H1 (cell line): ENCODE measurements around the gene TAB3. TPM values are rescaled to one million over a fixed set of nuclear protein-coding genes. Genes with fewer than 3 reads are reported as not detected.

Experiments used
- CTCF ChIA-PET: fragments of 300-600 bp; sonication (Branson Sonifier 250); formaldehyde crosslinking; loops from one replicate; lab custom pipeline; 2021; ENCODE audit not compliant: partially characterized antibody; lab: Charles Lee
- POLR2A ChIA-PET: fragments of 300-600 bp; sonication (Branson Sonifier 250); formaldehyde crosslinking; loops from one replicate; lab custom pipeline; 2021; ENCODE audit warnings: inconsistent platforms; ENCODE audit not compliant: partially characterized antibody; lab: Charles Lee
- DNase-seq, 2 experiments: peaks; one replicate each; pipeline versions ENCODE4 v3.0.0 to v3.0.0-alpha.2; 2010 to 2022; ENCODE audit warnings: low spot score in 2 of 2, low read depth in 1 of 2, mixed read lengths in 1 of 2
- FAIRE-seq: peaks from 2 replicates; lab custom pipeline; 2011; peaks lifted over from hg19 to GRCh38; lab: Jason Lieb, UNC
- H2AFZ ChIP-seq: 2 replicates; pipeline ENCODE4 v1.8.1; 2012; ENCODE audit warnings: low read length, inconsistent platforms
- H2AK5ac ChIP-seq: 2 replicates; pipeline ENCODE4 v1.6.1; 2013; ENCODE audit warnings: low read depth, low read length
- H2BK120ac ChIP-seq: replicated peaks from 2 replicates; pipeline ENCODE3; 2013; ENCODE audit warnings: low read depth, low read length, inconsistent platforms
- H2BK12ac ChIP-seq: 2 replicates; pipeline ENCODE4 v1.6.1; 2013; ENCODE audit warnings: low read depth, low read length
- H2BK15ac ChIP-seq: 2 replicates; pipeline ENCODE4 v1.6.1; 2013; ENCODE audit warnings: low read length
- H2BK20ac ChIP-seq: 2 replicates; pipeline ENCODE4 v1.6.1; 2013; ENCODE audit warnings: low read length
- H2BK5ac ChIP-seq: 2 replicates; pipeline ENCODE4 v1.6.1; 2013; ENCODE audit warnings: low read depth, low read length
- H3K14ac ChIP-seq: 2 replicates; pipeline ENCODE4 v1.6.1; 2013; ENCODE audit warnings: inconsistent platforms; ENCODE audit not compliant: insufficient read length
- H3K18ac ChIP-seq: 2 replicates; pipeline ENCODE4 v1.6.1; 2013; ENCODE audit warnings: low read length; ENCODE audit errors: extremely low read depth
- H3K23ac ChIP-seq: 2 replicates; pipeline ENCODE4 v1.6.1; 2013; ENCODE audit warnings: inconsistent platforms; ENCODE audit not compliant: insufficient read length
- H3K23me2 ChIP-seq: 2 replicates; pipeline ENCODE4 v1.6.1; 2013; ENCODE audit warnings: low read depth, low read length
- H3K27ac ChIP-seq: 2 replicates; pipeline ENCODE4 v1.6.1; 2011; ENCODE audit warnings: low read depth, low read length, inconsistent platforms
- H3K27me3 ChIP-seq, 4 experiments: replicated peaks in 1 of 4; 1 replicate in 1 of 4; 2 replicates in 3 of 4; pipeline versions ENCODE4 v1.6.1 to v1.8.1; 2011 to 2013; ENCODE audit warnings: low read length in 3 of 4, mild to moderate bottlenecking in 3 of 4, inconsistent platforms in 2 of 4, mixed read lengths in 2 of 4, moderate library complexity in 1 of 4; ENCODE audit not compliant: control insufficient read depth in 3 of 4, insufficient read depth in 3 of 4; ENCODE audit errors: extremely low read depth in 1 of 4
- H3K36me3 ChIP-seq, 4 experiments: 2 replicates each; pipeline versions ENCODE4 v1.6.1 to v1.8.1; 2011 to 2013; ENCODE audit warnings: mild to moderate bottlenecking in 4 of 4, low read length in 3 of 4, moderate library complexity in 2 of 4, control low read depth in 1 of 4, inconsistent platforms in 1 of 4; ENCODE audit not compliant: insufficient read depth in 4 of 4, control insufficient read depth in 2 of 4
- H3K4ac ChIP-seq: replicated peaks from 2 replicates; pipeline ENCODE3; 2013; ENCODE audit warnings: low read length, low read depth, mixed read lengths, inconsistent platforms; ENCODE audit not compliant: insufficient read length
- H3K4me1 ChIP-seq, 4 experiments: replicated peaks in 1 of 4; 1 replicate in 1 of 4; 2 replicates in 3 of 4; pipeline versions ENCODE4 v1.6.1 to v1.8.1; 2011 to 2013; ENCODE audit warnings: low read length in 3 of 4, inconsistent platforms in 2 of 4, mixed read lengths in 1 of 4; ENCODE audit not compliant: insufficient read depth in 4 of 4, control insufficient read depth in 3 of 4
- H3K4me2 ChIP-seq, 2 experiments: 2 replicates each; pipeline versions ENCODE4 v1.6.1 to v1.8.1; 2011 to 2013; ENCODE audit warnings: low read depth in 2 of 2, low read length in 2 of 2, control low read depth in 1 of 2, inconsistent platforms in 1 of 2, mild to moderate bottlenecking in 1 of 2; ENCODE audit not compliant: insufficient read depth in 1 of 2
- H3K4me3 ChIP-seq, 4 experiments: fragments of 200-600, 300-600 bp in 1 of 4; sonication (generic), shearing (Covaris generic), sonication (Bioruptor Twin) in 1 of 4; 2 replicates each; pipeline versions ENCODE4 v1.5.1 to v1.8.1; 2011 to 2016; ENCODE audit warnings: low read length in 4 of 4, low read depth in 3 of 4, control low read depth in 2 of 4, inconsistent platforms in 2 of 4, mild to moderate bottlenecking in 2 of 4, mixed read lengths in 1 of 4, moderate library complexity in 1 of 4; ENCODE audit not compliant: insufficient read depth in 2 of 4; ENCODE audit errors: extremely low read depth in 1 of 4
- H3K56ac ChIP-seq: replicated peaks from 2 replicates; pipeline ENCODE3; 2013; ENCODE audit warnings: low read depth, mild to moderate bottlenecking, mixed read lengths, low read length, inconsistent platforms; ENCODE audit not compliant: insufficient read length
- H3K79me1 ChIP-seq: 2 replicates; pipeline ENCODE4 v1.6.1; 2013; ENCODE audit warnings: low read depth, low read length, control low read depth
- H3K79me2 ChIP-seq, 2 experiments: 2 replicates each; pipeline versions ENCODE4 v1.6.1 to v1.8.1; 2012 to 2013; ENCODE audit warnings: low read length in 2 of 2, mild to moderate bottlenecking in 2 of 2, inconsistent platforms in 1 of 2; ENCODE audit not compliant: insufficient read depth in 2 of 2, control insufficient read depth in 1 of 2
- H3K9ac ChIP-seq, 4 experiments: replicated peaks in 1 of 4; 1 replicate in 1 of 4; 2 replicates in 3 of 4; pipeline versions ENCODE4 v1.6.1 to v1.8.1; 2011 to 2013; ENCODE audit warnings: low read depth in 3 of 4, low read length in 3 of 4, control low read depth in 2 of 4, mild to moderate bottlenecking in 2 of 4, moderate library complexity in 2 of 4, inconsistent platforms in 1 of 4; ENCODE audit errors: extremely low read depth in 1 of 4
- H3K9me3 ChIP-seq, 2 experiments: 2 replicates each; pipeline versions ENCODE4 v1.6.1 to v1.8.1; 2012 to 2013; ENCODE audit warnings: mild to moderate bottlenecking in 2 of 2, moderate library complexity in 2 of 2, control low read depth in 1 of 2, inconsistent platforms in 1 of 2, low read depth in 1 of 2, low read length in 1 of 2, mixed read lengths in 1 of 2; ENCODE audit not compliant: insufficient read depth in 2 of 2
- H4K20me1 ChIP-seq, 2 experiments: replicated peaks in 1 of 2; 2 replicates each; pipeline versions ENCODE3 to v1.8.1; 2011 to 2013; ENCODE audit warnings: inconsistent platforms in 2 of 2, low read length in 2 of 2, mild to moderate bottlenecking in 1 of 2; ENCODE audit not compliant: insufficient read depth in 2 of 2, control insufficient read depth in 1 of 2
- H4K5ac ChIP-seq: 2 replicates; pipeline ENCODE4 v1.6.1; 2013; ENCODE audit warnings: low read length, low read depth, mixed read lengths, inconsistent platforms; ENCODE audit not compliant: insufficient read length
- H4K8ac ChIP-seq: 2 replicates; pipeline ENCODE4 v1.8.0; 2013; ENCODE audit warnings: mild to moderate bottlenecking, moderate library complexity, low read length, inconsistent platforms; ENCODE audit not compliant: insufficient read depth; ENCODE audit errors: extremely low read depth
- H4K91ac ChIP-seq: replicated peaks from 2 replicates; pipeline ENCODE3; 2013; ENCODE audit warnings: low read length, mixed read lengths, inconsistent platforms; ENCODE audit not compliant: insufficient read length
- BCL11A ChIP-seq, 2 experiments: IDR thresholded peaks; one replicate each; pipeline ENCODE4 v1.6.1; 2011; ENCODE audit warnings: low read depth in 2 of 2, low read length in 2 of 2, mild to moderate bottlenecking in 2 of 2
- CBX8 ChIP-seq: fragments of 300-800, 300-1000 bp; sonication (generic); IDR thresholded peaks from 2 replicates; pipeline ENCODE4 v1.7.1; 2016; ENCODE audit warnings: low read depth, low read length, borderline replicate concordance
- CHD1 ChIP-seq: IDR thresholded peaks from 2 replicates; pipeline ENCODE4 v1.6.1; 2012; ENCODE audit warnings: low read depth, low read length, improper control_type of control experiment
- EGR1 ChIP-seq: IDR thresholded peaks from 2 replicates; pipeline ENCODE4 v1.6.1; 2011; ENCODE audit warnings: low read depth, low read length, borderline replicate concordance
- EP300 ChIP-seq, 2 experiments: IDR thresholded peaks; 1 replicate in 1 of 2; 2 replicates in 1 of 2; pipeline ENCODE4 v1.6.1; 2011 to 2012; ENCODE audit warnings: low read depth in 2 of 2, low read length in 2 of 2, mild to moderate bottlenecking in 2 of 2, borderline replicate concordance in 1 of 2, inconsistent platforms in 1 of 2, moderate library complexity in 1 of 2
- JUND ChIP-seq: IDR thresholded peaks from 2 replicates; pipeline ENCODE4 v1.6.1; 2011; ENCODE audit warnings: mild to moderate bottlenecking, improper control_type of control experiment, low read length
- KDM1A ChIP-seq: fragments of 200-600, 300-600 bp; sonication (generic); IDR thresholded peaks from 2 replicates; pipeline ENCODE4 v1.7.1; 2016; ENCODE audit warnings: mild to moderate bottlenecking, low read length, borderline replicate concordance
- MAFK ChIP-seq: IDR thresholded peaks from 2 replicates; pipeline ENCODE4 v1.6.1; 2012; ENCODE audit warnings: low read depth, mild to moderate bottlenecking, improper control_type of control experiment, low read length
- SAP30 ChIP-seq: fragments of 300-600 bp; sonication (generic); IDR thresholded peaks from 2 replicates; pipeline ENCODE4 v1.7.1; 2012; ENCODE audit warnings: low read length, moderate library complexity, mild to moderate bottlenecking, inconsistent platforms; ENCODE audit not compliant: insufficient read depth, insufficient replicate concordance
- SIRT6 ChIP-seq: IDR thresholded peaks from one replicate; pipeline ENCODE4 v1.7.1; 2012; ENCODE audit warnings: low read length, inconsistent platforms
- SP2 ChIP-seq: IDR thresholded peaks from 2 replicates; pipeline ENCODE4 v1.6.1; 2012; ENCODE audit warnings: mild to moderate bottlenecking, low read length, inconsistent platforms
- TCF12 ChIP-seq: IDR thresholded peaks from 2 replicates; pipeline ENCODE4 v1.6.1; 2011; ENCODE audit warnings: low read depth, mild to moderate bottlenecking, low read length
- WGBS, 2 experiments: shearing (Covaris generic) in 1 of 2; methylation state at CpG; one replicate each; pipeline versions ENCODE4 v1.1.6 to v1.1.7; 2013 to 2015; ENCODE audit warnings: low lambda C conversion rate in 2 of 2, mixed read lengths in 2 of 2, inconsistent platforms in 1 of 2, low coverage in 1 of 2, missing lambda C conversion rate in 1 of 2; ENCODE audit not compliant: insufficient replicate concordance in 2 of 2, insufficient coverage in 1 of 2, insufficient read length in 1 of 2; ENCODE audit errors: extremely low coverage in 1 of 2, missing lambda C conversion rate in 1 of 2; 5-methylcytosine and 5-hydroxymethylcytosine counted together
- polyA plus RNA-seq, 7 experiments: library from polyadenylated mRNA; depleted of rRNA in 3 of 7; stranded (reverse) in 5 of 7; unstranded in 2 of 7; fragments of >200 nt in 5 of 7; fragments of 200-250 nt in 2 of 7; gene quantifications; 1 replicate in 5 of 7; 2 replicates in 1 of 7; 4 replicates in 1 of 7; pipeline versions ENCODE4 v1.2.1 to v1.2.3, GENCODE V29; 2011 to 2013; ENCODE audit warnings: missing spikeins in 2 of 7, mixed read lengths in 2 of 7
- total RNA-seq: library from RNA; stranded (reverse); fragmentation: NEBNext Ultra II Directional; extraction: Animal tissue kit (Norgen Biotek cat#: 25700); gene quantifications from 2 replicates; pipeline ENCODE4 v1.2.1, GENCODE V29; 2021
- TF ChIP-seq, protein P1 (sequence below): IDR thresholded peaks from 2 replicates; pipeline ENCODE4 v1.6.1; 2011; ENCODE audit warnings: low read depth, mild to moderate bottlenecking, low read length; ENCODE audit not compliant: insufficient read depth
- TF ChIP-seq, protein P2 (sequence below): IDR thresholded peaks from 2 replicates; pipeline ENCODE4 v1.6.1; 2012; ENCODE audit warnings: inconsistent platforms

TAB3 gene
- total and polyA plus RNA-seq, 2 of the 8 experiments (the other 6 are each of a cell fraction or from before 2014, with no cell fraction given): 12.7 to 12.9 TPM

DNA sequence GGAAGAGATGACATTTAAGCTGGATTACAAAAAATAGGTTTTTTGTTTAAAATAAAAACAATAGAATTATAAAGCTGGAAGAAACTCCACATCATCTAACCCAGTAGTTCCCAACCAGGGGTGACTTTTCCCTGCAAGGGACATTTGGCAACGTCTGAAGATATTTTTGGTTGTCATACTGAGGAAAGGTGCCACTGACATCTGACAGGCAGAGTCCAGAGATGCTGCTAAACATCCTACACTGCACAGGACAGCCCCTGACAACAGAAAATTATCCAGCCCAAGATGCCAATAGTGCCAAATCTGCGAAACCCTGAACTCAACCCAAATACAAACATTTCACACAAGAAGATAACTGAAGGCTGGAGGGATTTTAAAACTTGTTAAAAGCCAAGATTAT lies 18.5 kb downstream of the TAB3 start:
- no peak overlapping the region for H4K8ac ChIP-seq
- H2BK12ac ChIP-seq: no peak overlapping the region
- H2BK5ac ChIP-seq: no peak overlapping the region
- CTCF ChIA-PET: interaction anchor here (0.6 to 0.9 kb wide), 4 partner anchors 105 to 245 kb away, joined by 3 to 4 read pairs (median 4); no protein-coding TSS in a partner anchor
- 94% methylated on average over 2 of the region's 2 CpGs; no CpG with 5 or more reads in 1 of the 2 experiments for WGBS, 2 experiments
- H3K4me2 ChIP-seq: no peak overlapping the region
- H3K9ac ChIP-seq: no peak overlapping the region
- DNase-seq (no peak), FAIRE-seq (no peak)
- H4K20me1 ChIP-seq: no peaks in the 10 kb centered on the region
- H3K18ac ChIP-seq: no peak overlapping the region
- no peak overlapping the region for H2BK20ac ChIP-seq
- no peaks in the 10 kb centered on the region for H3K9me3 ChIP-seq
- H2BK120ac ChIP-seq: no peak overlapping the region
- H3K23ac ChIP-seq: no peak overlapping the region
- H3K56ac ChIP-seq: no peak overlapping the region
- H3K14ac ChIP-seq: no peak overlapping the region
- no peaks in the 10 kb centered on the region for H3K23me2 ChIP-seq
- H3K4me3 ChIP-seq: no peak overlapping the region
- no peak overlapping the region for H3K27ac ChIP-seq
- H3K79me1 ChIP-seq: no peaks in the 10 kb centered on the region
- H2BK15ac ChIP-seq: no peak overlapping the region
- no peaks in the 10 kb centered on the region for H3K4me1 ChIP-seq
- no peak overlapping the region for H4K91ac ChIP-seq
- H4K5ac ChIP-seq: no peak overlapping the region
- no peak overlapping the region for H3K4ac ChIP-seq
- H2AFZ ChIP-seq: no peak overlapping the region
- no peaks in the 10 kb centered on the region for H3K36me3 ChIP-seq
- peaks cover 0 to 9% of the 10 kb centered on the region in 2 experiments; a peak in 1 of 4 replicates for H3K79me2 ChIP-seq
- no peak overlapping the region for H2AK5ac ChIP-seq
- POLR2A ChIA-PET: no interaction called here
- no peaks in the 10 kb centered on the region for H3K27me3 ChIP-seq
- TF ChIP-seq SAP30 (no peak), BCL11A (IDR thresholded peaks at IDR 0.05; ENCODE audit: low read depth in 2 of 2, low read length in 2 of 2) (no peak), CHD1 (no peak), JUND (no peak), EP300 (IDR thresholded peaks at IDR 0.05; ENCODE audit: borderline replicate concordance in 1 of 2, low read depth in 2 of 2, low read length in 2 of 2) (no peak), KDM1A (no peak), TCF12 (no peak), SIRT6 (no peak), EGR1 (no peak), MAFK (no peak), SP2 (no peak), CBX8 (no peak)
- TF ChIP-seq, protein P1, sequence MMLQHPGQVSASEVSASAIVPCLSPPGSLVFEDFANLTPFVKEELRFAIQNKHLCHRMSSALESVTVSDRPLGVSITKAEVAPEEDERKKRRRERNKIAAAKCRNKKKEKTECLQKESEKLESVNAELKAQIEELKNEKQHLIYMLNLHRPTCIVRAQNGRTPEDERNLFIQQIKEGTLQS: no peak
- TF ChIP-seq, protein P2, sequence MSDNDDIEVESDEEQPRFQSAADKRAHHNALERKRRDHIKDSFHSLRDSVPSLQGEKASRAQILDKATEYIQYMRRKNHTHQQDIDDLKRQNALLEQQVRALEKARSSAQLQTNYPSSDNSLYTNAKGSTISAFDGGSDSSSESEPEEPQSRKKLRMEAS: no peak
